IMR-90 (cell line): Measurements from ENCODE around the gene POU2AF1. TPM values are rescaled to one million over a fixed set of nuclear protein-coding genes. Genes with fewer than 3 reads are reported as not detected.

Experiments
- ATAC-seq: fragments of 200-7000 bp; cut with Tn5 transposase; 2 replicates; pipeline ENCODE4 v1.9.1; 2020; ENCODE audit warnings: low read depth, mild to moderate bottlenecking, moderate library complexity
- BruUV-seq: library from RNA; stranded (reverse); fragments of 400-500 nt; replicated peaks from 2 replicates; lab custom pipeline; 2021; lab: Mats Ljungman, UMichigan
- CTCF ChIA-PET: fragments of 300-600 bp; formaldehyde crosslinking; extraction: SDS; loops from one replicate; lab custom pipeline; 2021; ENCODE audit warnings: antibody characterized with exemption; lab: Yijun Ruan, JAX
- POLR2A ChIA-PET: fragments of 300-600 bp; sonication (Branson Sonifier 250); formaldehyde crosslinking; loops from one replicate; lab custom pipeline; 2022; ENCODE audit warnings: antibody characterized with exemption; ENCODE audit not compliant: unreplicated experiment; lab: Charles Lee
- DNase-seq: peaks from one replicate; pipeline ENCODE4 v3.0.0; 2013
- H2AFZ ChIP-seq: replicated peaks from 2 replicates; pipeline ENCODE3; 2013; ENCODE audit warnings: low read length, mild to moderate bottlenecking; ENCODE audit not compliant: poor library complexity
- H2AK5ac ChIP-seq: 2 replicates; pipeline ENCODE4 v1.6.1; 2013; ENCODE audit warnings: low read depth, low read length, inconsistent platforms
- H2AK9ac ChIP-seq: replicated peaks from 2 replicates; pipeline ENCODE3; 2013; ENCODE audit warnings: mild to moderate bottlenecking, low read depth, low read length, moderate library complexity; ENCODE audit not compliant: poor library complexity
- H2BK120ac ChIP-seq: 2 replicates; pipeline ENCODE4 v1.6.1; 2013; ENCODE audit warnings: low read depth, low read length, inconsistent platforms
- H2BK15ac ChIP-seq: 3 replicates; pipeline ENCODE4 v1.6.1; 2013; ENCODE audit warnings: low read depth, low read length, inconsistent platforms
- H2BK20ac ChIP-seq: 2 replicates; pipeline ENCODE4 v1.6.1; 2013; ENCODE audit warnings: low read depth, mild to moderate bottlenecking, inconsistent platforms, low read length, moderate library complexity
- H2BK5ac ChIP-seq: 2 replicates; pipeline ENCODE4 v1.6.1; 2013; ENCODE audit warnings: mild to moderate bottlenecking, low read depth, low read length, inconsistent platforms; ENCODE audit not compliant: poor library complexity, severe bottlenecking
- H3K14ac ChIP-seq: replicated peaks from 2 replicates; pipeline ENCODE4 v1.6.1; 2013; ENCODE audit warnings: low read depth, low read length, inconsistent platforms
- H3K18ac ChIP-seq: 2 replicates; pipeline ENCODE4 v1.6.1; 2013; ENCODE audit warnings: low read depth, low read length, control low read depth
- H3K23ac ChIP-seq: 2 replicates; pipeline ENCODE4 v1.6.1; 2013; ENCODE audit warnings: low read depth, low read length, inconsistent platforms
- H3K27ac ChIP-seq: 2 replicates; pipeline ENCODE4 v1.5.1; 2013; ENCODE audit warnings: mild to moderate bottlenecking, control low read depth, low read length; ENCODE audit not compliant: insufficient read depth
- H3K27me3 ChIP-seq: 2 replicates; pipeline ENCODE4 v1.6.1; 2013; ENCODE audit warnings: low read length; ENCODE audit not compliant: control insufficient read depth, insufficient read depth
- H3K36me3 ChIP-seq: 2 replicates; pipeline ENCODE4 v1.6.1; 2013; ENCODE audit warnings: low read length, mixed read lengths; ENCODE audit not compliant: control insufficient read depth, insufficient read depth
- H3K4ac ChIP-seq: 2 replicates; pipeline ENCODE4 v1.6.1; 2013; ENCODE audit warnings: low read depth, low read length, inconsistent platforms
- H3K4me1 ChIP-seq: 2 replicates; pipeline ENCODE4 v1.6.1; 2013; ENCODE audit warnings: low read length, mixed read lengths; ENCODE audit not compliant: control insufficient read depth, insufficient read depth
- H3K4me2 ChIP-seq: 2 replicates; pipeline ENCODE4 v1.6.1; 2013; ENCODE audit warnings: low read depth, mild to moderate bottlenecking, control low read depth, low read length, moderate library complexity
- H3K4me3 ChIP-seq: 2 replicates; pipeline ENCODE4 v1.5.1; 2013; ENCODE audit warnings: low read depth, mild to moderate bottlenecking, control low read depth, low read length, moderate library complexity; ENCODE audit not compliant: insufficient read depth
- H3K56ac ChIP-seq: 2 replicates; pipeline ENCODE4 v1.6.1; 2013; ENCODE audit warnings: low read length, inconsistent platforms; ENCODE audit not compliant: insufficient read depth; ENCODE audit errors: extremely low read depth
- H3K79me1 ChIP-seq, 2 experiments: 2 replicates each; pipeline ENCODE4 v1.6.1; 2013; ENCODE audit warnings: low read length in 2 of 2, inconsistent platforms in 1 of 2, low read depth in 1 of 2
- H3K9ac ChIP-seq: 2 replicates; pipeline ENCODE4 v1.6.1; 2013; ENCODE audit warnings: low read depth, low read length, control low read depth
- H3K9me1 ChIP-seq: 2 replicates; pipeline ENCODE4 v1.6.1; 2013; ENCODE audit warnings: low read length, inconsistent platforms; ENCODE audit not compliant: insufficient read depth
- H3K9me3 ChIP-seq: 2 replicates; pipeline ENCODE4 v1.6.1; 2013; ENCODE audit warnings: low read length; ENCODE audit not compliant: control insufficient read depth, insufficient read depth
- H4K20me1 ChIP-seq: 2 replicates; pipeline ENCODE4 v1.6.1; 2013; ENCODE audit warnings: low read length, inconsistent platforms; ENCODE audit not compliant: insufficient read depth
- H4K5ac ChIP-seq: 2 replicates; pipeline ENCODE4 v1.6.1; 2013; ENCODE audit warnings: mild to moderate bottlenecking, low read depth, low read length, control low read depth
- H4K8ac ChIP-seq, 2 experiments: 2 replicates each; pipeline ENCODE4 v1.6.1; 2013; ENCODE audit warnings: low read depth in 2 of 2, low read length in 2 of 2, control low read depth in 1 of 2, inconsistent platforms in 1 of 2
- H4K91ac ChIP-seq: 2 replicates; pipeline ENCODE4 v1.6.1; 2013; ENCODE audit warnings: low read depth, low read length, inconsistent platforms; ENCODE audit not compliant: insufficient read depth
- MAFK ChIP-seq: IDR thresholded peaks from 2 replicates; pipeline ENCODE4 v1.6.1; 2012; ENCODE audit warnings: low read depth, low read length, improper control_type of control experiment
- RAD21 ChIP-seq: IDR thresholded peaks from 2 replicates; pipeline ENCODE4 v1.6.1; 2012; ENCODE audit warnings: low read length, improper control_type of control experiment
- SMC3 ChIP-seq: fragments of 150-350 bp; IDR thresholded peaks from 2 replicates; pipeline ENCODE4 v1.6.1; 2016; ENCODE audit warnings: low read depth, mild to moderate bottlenecking, antibody characterized with exemption, low read length, moderate library complexity
- WGBS, 2 experiments: methylation state at CpG; one replicate each; pipeline versions ENCODE4 v1.1.5 to v1.1.7; 2013; ENCODE audit warnings: missing lambda C conversion rate in 2 of 2; ENCODE audit not compliant: insufficient read length in 1 of 2; ENCODE audit errors: extremely low coverage in 2 of 2; 5-methylcytosine and 5-hydroxymethylcytosine counted together
- dilution Hi-C: fragments of 300-500 bp; cut with HindIII; formaldehyde crosslinking; loops from one replicate; pipeline ENCODE4 v1.14.3; 2018; ENCODE audit warnings: low sequenced_read_pairs; ENCODE audit not compliant: unreplicated experiment
- in situ Hi-C: fragments of 300-500 bp; cut with MboI; formaldehyde crosslinking; loops from 3 replicates; pipeline ENCODE4 v1.14.3; 2019; ENCODE audit warnings: low sequenced_read_pairs, inconsistent platforms, mixed read lengths
- intact Hi-C: fragments of 100-400 bp; cut with micrococcal nuclease; formaldehyde crosslinking; loops from 2 replicates; pipeline ENCODE4 v1.10.0; 2022
- polyA plus RNA-seq, 3 experiments: library from polyadenylated mRNA; depleted of rRNA; stranded (reverse); fragments of >200 nt; gene quantifications; 2 replicates each; pipeline ENCODE4 v1.2.3, GENCODE V29; 2012; ENCODE audit warnings: low replicate concordance in 1 of 3
- total RNA-seq: library from RNA; depleted of rRNA; stranded (reverse); fragments of >200 nt; gene quantifications from 2 replicates; pipeline ENCODE4 v1.2.3, GENCODE V29; 2012
- TF ChIP-seq, protein P1 (sequence below): fragments of 150-350 bp; IDR thresholded peaks from 2 replicates; pipeline ENCODE4 v1.6.1; 2016; ENCODE audit warnings: low read depth, mild to moderate bottlenecking, low read length, moderate library complexity, borderline replicate concordance

POU2AF1 gene
- total and polyA plus RNA-seq, 2 of the 4 experiments (the other 2 are of a cell fraction) = not detected

DNA sequence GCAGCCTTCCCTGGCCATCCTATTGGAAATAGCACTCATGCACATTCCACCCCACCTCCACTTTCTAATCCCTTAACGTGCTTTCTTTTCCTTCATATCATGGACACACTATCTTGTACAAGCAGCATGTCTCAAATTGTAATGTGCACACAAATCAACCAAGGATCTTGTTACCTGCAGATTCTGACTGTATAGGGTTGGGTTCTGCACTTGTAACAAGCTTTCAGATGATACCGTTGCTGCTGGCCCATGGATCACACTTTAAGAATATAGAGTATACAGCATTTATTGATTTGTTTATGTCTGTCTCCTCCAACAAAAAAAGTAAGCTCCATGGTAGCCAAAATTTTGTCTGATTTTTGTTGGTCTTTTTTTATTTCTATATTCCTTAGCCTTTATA lies 32.4 kb upstream of the POU2AF1 start:
- no TSS peak for BruUV-seq
- POLR2A ChIA-PET = no interaction called here
- no peak overlapping the region for H2BK20ac ChIP-seq

More for the DNA sequence above, 32.4 kb upstream of the POU2AF1 start:
- in situ Hi-C loops (no loop called here), intact Hi-C loops (no loop called here), dilution Hi-C loops (no loop called here)
- no CpG with 5 or more reads among the region's 2 CpGs for WGBS, 2 experiments
- Histone ChIP-seq H3K27me3 (peaks cover 46% of the 10 kb centered on the region), H4K91ac (no peak overlapping the region), H4K5ac (no peak overlapping the region), H2BK15ac (no peak overlapping the region), H3K14ac (no peak overlapping the region), H2BK120ac (no peak overlapping the region), H3K36me3 (no peaks in the 10 kb centered on the region), H3K23ac (no peak overlapping the region), H3K56ac (no peak overlapping the region), H3K9ac (no peak overlapping the region), H4K8ac (no peak overlapping the region), H3K9me1 (no peaks in the 10 kb centered on the region; the same call in 1 of the 2 replicates), H2AK5ac (no peak overlapping the region), H3K4me3 (no peak overlapping the region), H2AFZ (no peak overlapping the region), H4K20me1 (no peaks in the 10 kb centered on the region), H3K4me1 (no peaks in the 10 kb centered on the region), H2BK5ac (no peak overlapping the region), H3K18ac (no peak overlapping the region), H3K9me3 (no peaks in the 10 kb centered on the region), H3K4ac (no peak overlapping the region), H3K4me2 (no peak overlapping the region), H3K79me1 (no peaks in the 10 kb centered on the region), H3K27ac (no peak overlapping the region), H2AK9ac (no peak overlapping the region)
- ATAC-seq = no peak
- TF ChIP-seq, protein P1, sequence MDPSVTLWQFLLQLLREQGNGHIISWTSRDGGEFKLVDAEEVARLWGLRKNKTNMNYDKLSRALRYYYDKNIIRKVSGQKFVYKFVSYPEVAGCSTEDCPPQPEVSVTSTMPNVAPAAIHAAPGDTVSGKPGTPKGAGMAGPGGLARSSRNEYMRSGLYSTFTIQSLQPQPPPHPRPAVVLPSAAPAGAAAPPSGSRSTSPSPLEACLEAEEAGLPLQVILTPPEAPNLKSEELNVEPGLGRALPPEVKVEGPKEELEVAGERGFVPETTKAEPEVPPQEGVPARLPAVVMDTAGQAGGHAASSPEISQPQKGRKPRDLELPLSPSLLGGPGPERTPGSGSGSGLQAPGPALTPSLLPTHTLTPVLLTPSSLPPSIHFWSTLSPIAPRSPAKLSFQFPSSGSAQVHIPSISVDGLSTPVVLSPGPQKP = no peak
- TF ChIP-seq RAD21 (no peak), SMC3 (no peak), MAFK (no peak)
- no peak for DNase-seq
- CTCF ChIA-PET = no interaction called here
